Sigmoid colon (tissue), 7 donors: ENCODE results near the gene ARHGEF18. TPM values are rescaled to one million over a fixed set of nuclear protein-coding genes. Genes with fewer than 3 reads are reported as not detected.
"Not testable (repeated sequence)": the region's sequence is repeated elsewhere in the genome, so short reads cannot be mapped to it uniquely, and the experiment has no call there.

Experiments
- DNase-seq: peaks from one replicate; pipeline ENCODE4 v3.0.0-alpha.2; 2019
- H3K27ac ChIP-seq, 4 donors: fragments of 200-600 bp; sonication (generic); one replicate each; pipeline ENCODE4 v1.5.1; 2016 to 2019; ENCODE audit warnings: mild to moderate bottlenecking in 1 of 4
- H3K27me3 ChIP-seq, 3 donors: fragments of 200-600 bp; sonication (generic); one replicate each; pipeline ENCODE4 v1.5.1; 2019; ENCODE audit warnings: mild to moderate bottlenecking in 1 of 3
- H3K36me3 ChIP-seq, 4 donors: fragments of 200-600 bp; sonication (generic); one replicate each; pipeline ENCODE4 v1.5.1; 2016 to 2019
- H3K4me1 ChIP-seq, 4 donors: fragments of 200-600 bp; sonication (generic); one replicate each; pipeline ENCODE4 v1.5.1; 2017 to 2019
- H3K4me3 ChIP-seq, 4 donors: fragments of 200-600 bp; sonication (generic); one replicate each; pipeline ENCODE4 v1.5.1; 2017 to 2019; ENCODE audit warnings: mild to moderate bottlenecking in 2 of 4, moderate library complexity in 1 of 4
- H3K9me3 ChIP-seq, 4 donors: fragments of 200-600 bp in 3 of 4; sonication (generic) in 3 of 4; one replicate each; pipeline versions ENCODE4 v1.5.1 to v1.6.1; 2013 to 2019
- CTCF ChIP-seq, 4 experiments: fragments of 450-650 bp in 3 of 4; fragments of 200-600 bp in 1 of 4; IDR thresholded peaks; one replicate each; pipeline ENCODE4 v1.5.1; 2016 to 2019; ENCODE audit warnings: antibody characterized with exemption in 4 of 4, mild to moderate bottlenecking in 3 of 4, moderate library complexity in 2 of 4
- EP300 ChIP-seq, 4 donors: sonication (generic); formaldehyde crosslinking; IDR thresholded peaks; one replicate each; pipeline ENCODE4 v1.6.1; 2017; ENCODE audit warnings: antibody characterized with exemption in 4 of 4
- POLR2A ChIP-seq, 2 donors: fragments of 450-650 bp; IDR thresholded peaks; one replicate each; pipeline ENCODE4 v1.6.1; 2016; ENCODE audit warnings: antibody characterized with exemption in 2 of 2, mild to moderate bottlenecking in 2 of 2, moderate library complexity in 2 of 2
- POLR2AphosphoS5 ChIP-seq, 4 donors: sonication (generic); formaldehyde crosslinking; IDR thresholded peaks; one replicate each; pipeline ENCODE4 v1.6.1; 2017; ENCODE audit warnings: antibody characterized with exemption in 4 of 4
- WGBS, 2 donors: extraction: QIAGEN DNeasy Blood & Tissue Kit; methylation state at CpG; one replicate each; pipeline ENCODE4 v1.1.7; 2013; 5-methylcytosine and 5-hydroxymethylcytosine counted together
- intact Hi-C: fragments of 100-400 bp; cut with DNase I; formaldehyde crosslinking; loops from one replicate; pipeline ENCODE4 v1.15.1; 2023
- polyA plus RNA-seq, 3 donors: library from polyadenylated mRNA; stranded (reverse); fragments of 200-250 nt; gene quantifications; one replicate each; pipeline ENCODE4 v1.2.3, GENCODE V29; 2013
- total RNA-seq, 4 donors: library from RNA; depleted of rRNA; stranded (reverse); fragments of >200 nt; gene quantifications; one replicate each; pipeline ENCODE4 v1.1.0, GENCODE V29; 2016
- donor health status: healthy with polysubstance abuse.
- donor health status: Bipolar disorder and iron deficiency.
- donor health status: healthy.

ARHGEF18 gene
- total and polyA plus RNA-seq, 7 donors, result 20.4 to 76.6 (median 41.3) TPM

- Histone ChIP-seq H3K27ac (no peak overlapping the region), H3K36me3 (no peaks in the 10 kb centered on the region), H3K9me3 (no peaks in the 10 kb centered on the region), H3K4me3 (no peak overlapping the region), H3K27me3 (no peaks in the 10 kb centered on the region), H3K4me1 (peaks cover 0 to 8% (median 0%) of the 10 kb centered on the region in 4 donors)
- TF ChIP-seq POLR2AphosphoS5 (IDR thresholded peaks at IDR 0.05) (no peak), EP300 (IDR thresholded peaks at IDR 0.05) (no peak), CTCF (IDR thresholded peaks at IDR 0.05) (no peak), POLR2A (IDR thresholded peaks at IDR 0.05) (no peak)
- intact Hi-C loops, result loop anchor here (5.0 kb wide), 1 partner anchor 45 kb away; no protein-coding TSS in a partner anchor
- DNase-seq, result no peak
- 91 to 93% methylated on average over 5 of the region's 5 CpGs for WGBS, 2 donors
Measured at GRCh38 chr19:7342143-7342542, 6.6 kb upstream of the ARHGEF18 start.

GRCh38 chr19:7346488-7346971 lies 2.2 kb upstream of the ARHGEF18 start:
- 38 to 67% methylated on average over 7 of the region's 7 CpGs for whole genome bisulfite sequencing, 2 donors
- no peaks in the 10 kb centered on the region for H3K9me3 ChIP-seq
- H3K4me1 ChIP-seq, result no peaks in the 10 kb centered on the region
- no peaks in the 10 kb centered on the region for H3K27me3 ChIP-seq
- no peaks in the 10 kb centered on the region for H3K36me3 ChIP-seq
- intact Hi-C loops, result no loop called here
- no peak overlapping the region for H3K4me3 ChIP-seq
- TF ChIP-seq CTCF (IDR thresholded peaks at IDR 0.05) (no peak), EP300 (IDR thresholded peaks at IDR 0.05) (no peak), POLR2A (IDR thresholded peaks at IDR 0.05) (no peak)
- H3K27ac ChIP-seq, result no peak overlapping the region
- peak; percentile 24 for DNase-seq

GRCh38 chr19:7346997-7347396 lies 1.7 kb upstream of the ARHGEF18 start:
- H3K9me3 ChIP-seq, H3K4me3 ChIP-seq, H3K27ac ChIP-seq, intact Hi-C loops, H3K36me3 ChIP-seq, H3K4me1 ChIP-seq, H3K27me3 ChIP-seq: not testable (repeated sequence)
- WGBS, 2 donors, result 72 to 77% methylated on average over 7 of the region's 7 CpGs
- peak; percentile 8 for DNase-seq

GRCh38 chr19:7349231-7349591 lies 474 bp downstream of the ARHGEF18 start:
- TF ChIP-seq POLR2A (IDR thresholded peaks at IDR 0.05), result no peak
- no peak for TF ChIP-seq POLR2AphosphoS5 (IDR thresholded peaks at IDR 0.05)
- no peak for TF ChIP-seq EP300 (IDR thresholded peaks at IDR 0.05)
- no peak for TF ChIP-seq CTCF (IDR thresholded peaks at IDR 0.05)
- intact Hi-C loops, result no loop called here
- peaks cover 0 to 5% (median 2%) of the 10 kb centered on the region in 4 donors for H3K9me3 ChIP-seq
- no peak for DNase-seq
- no peaks in the 10 kb centered on the region for H3K27me3 ChIP-seq
- no peak overlapping the region for H3K27ac ChIP-seq
- 53 to 85% methylated on average over 9 of the region's 9 CpGs for WGBS, 2 donors
- H3K4me3 ChIP-seq, result peak overlapping the region in 1 of 4 donors; percentile 4
- H3K4me1 ChIP-seq, result peaks cover 0 to 5% (median 4%) of the 10 kb centered on the region in 4 donors
- no peaks in the 10 kb centered on the region for H3K36me3 ChIP-seq

GRCh38 chr19:7349961-7350711 lies 1.4 kb downstream of the ARHGEF18 start:
- intact Hi-C loops, result no loop called here
- H3K4me3 ChIP-seq, result no peak overlapping the region
- H3K4me1 ChIP-seq, result peaks cover 0 to 10% (median 7%) of the 10 kb centered on the region in 4 donors
- no peaks in the 10 kb centered on the region for H3K27me3 ChIP-seq
- no peak overlapping the region for H3K27ac ChIP-seq
- 49 to 71% methylated on average over 8 of the region's 8 CpGs for WGBS, 2 donors
- no peak for TF ChIP-seq POLR2AphosphoS5 (IDR thresholded peaks at IDR 0.05)
- TF ChIP-seq POLR2A (IDR thresholded peaks at IDR 0.05), result no peak
- TF ChIP-seq CTCF (IDR thresholded peaks at IDR 0.05), result no peak
- no peak for TF ChIP-seq EP300 (IDR thresholded peaks at IDR 0.05)
- H3K9me3 ChIP-seq, result peaks cover 0 to 5% (median 2%) of the 10 kb centered on the region in 4 donors
- no peaks in the 10 kb centered on the region for H3K36me3 ChIP-seq
- DNase-seq, result peak; percentile 53
